GM23248 (cell line): ENCODE measurements around the gene KCNQ4. TPM values are rescaled to one million over a fixed set of nuclear protein-coding genes. Genes with fewer than 3 reads are reported as not detected.

Source experiments
- DNase-seq: peaks from one replicate; pipeline ENCODE4 v3.0.0-alpha.2; 2015
- H2AFZ ChIP-seq: fragments of 200-600 bp; sonication (generic); 2 replicates; pipeline ENCODE4 v1.6.1; 2016; ENCODE audit warnings: antibody characterized with exemption
- H3F3A ChIP-seq: fragments of 200-600 bp; sonication (generic); 2 replicates; pipeline ENCODE4 v1.6.1; 2016; ENCODE audit warnings: mild to moderate bottlenecking, antibody characterized with exemption, mixed run types; ENCODE audit not compliant: insufficient read depth
- H3K27ac ChIP-seq: fragments of 200-600 bp; sonication (generic); 2 replicates; pipeline ENCODE4 v1.5.1; 2016; ENCODE audit warnings: mild to moderate bottlenecking
- H3K27me3 ChIP-seq: fragments of 200-600 bp; sonication (generic); replicated peaks from 2 replicates; pipeline ENCODE4 v1.6.1; 2016; ENCODE audit warnings: mild to moderate bottlenecking; ENCODE audit not compliant: insufficient read depth
- H3K36me3 ChIP-seq: fragments of 200-600 bp; sonication (generic); 2 replicates; pipeline ENCODE4 v1.6.1; 2016; ENCODE audit warnings: low read depth, mild to moderate bottlenecking
- H3K4me1 ChIP-seq: fragments of 200-600 bp; sonication (generic); 2 replicates; pipeline ENCODE4 v1.6.1; 2016; ENCODE audit warnings: mild to moderate bottlenecking; ENCODE audit not compliant: insufficient read depth
- H3K4me2 ChIP-seq: fragments of 200-600 bp; sonication (generic); one replicate; pipeline ENCODE4 v1.6.1; 2016; ENCODE audit warnings: mild to moderate bottlenecking; ENCODE audit not compliant: unreplicated experiment
- H3K4me3 ChIP-seq: fragments of 200-600 bp; sonication (generic); 2 replicates; pipeline ENCODE4 v1.5.1; 2016; ENCODE audit warnings: mild to moderate bottlenecking
- H3K79me2 ChIP-seq: fragments of 200-600 bp; sonication (generic); 2 replicates; pipeline ENCODE4 v1.6.1; 2016; ENCODE audit warnings: mild to moderate bottlenecking; ENCODE audit not compliant: insufficient read depth
- H3K9ac ChIP-seq: fragments of 200-600 bp; sonication (generic); 2 replicates; pipeline ENCODE4 v1.6.1; 2016; ENCODE audit warnings: mild to moderate bottlenecking
- H3K9me2 ChIP-seq: fragments of 200-600 bp; sonication (generic); 2 replicates; pipeline ENCODE4 v1.6.1; 2016; ENCODE audit warnings: mixed run types, mild to moderate bottlenecking, moderate library complexity; ENCODE audit not compliant: insufficient read depth
- H3K9me3 ChIP-seq: fragments of 200-600 bp; sonication (generic); one replicate; pipeline ENCODE4 v1.6.1; 2017; ENCODE audit warnings: low read depth
- H4K20me1 ChIP-seq: fragments of 200-600 bp; sonication (generic); 2 replicates; pipeline ENCODE4 v1.6.0; 2016; ENCODE audit not compliant: insufficient read depth
- EZH2 ChIP-seq: fragments of 200-600 bp; sonication (generic); IDR thresholded peaks from 2 replicates; pipeline ENCODE4 v1.6.1; 2018; ENCODE audit warnings: antibody characterized with exemption, mild to moderate bottlenecking; ENCODE audit not compliant: insufficient read depth, poor library complexity, severe bottlenecking
- EZH2phosphoT487 ChIP-seq: fragments of 200-600 bp; sonication (generic); IDR thresholded peaks from 2 replicates; pipeline ENCODE4 v1.6.1; 2018; ENCODE audit warnings: antibody characterized with exemption, moderate library complexity, mild to moderate bottlenecking, low read depth; ENCODE audit not compliant: insufficient read depth
- WGBS, 2 experiments: methylation state at CpG; one replicate each; pipeline ENCODE4 v1.1.6; 2015 to 2017; ENCODE audit warnings: low lambda C conversion rate in 2 of 2, low coverage in 1 of 2; ENCODE audit errors: missing lambda C conversion rate in 2 of 2; 5-methylcytosine and 5-hydroxymethylcytosine counted together
- in situ Hi-C: fragments of 300-500 bp; cut with MboI; formaldehyde crosslinking; loops from 2 replicates; pipeline ENCODE4 v1.15.0; 2020
- polyA plus RNA-seq: library from polyadenylated mRNA; unstranded; fragments of >200 nt; fragmentation: Nextera tagmentation; extraction: Ambion mirVana; gene quantifications from 2 replicates; pipeline ENCODE4 v1.2.1, GENCODE V29; 2016
- total RNA-seq: library from RNA; depleted of rRNA; stranded (reverse); fragments of >200 nt; shearing (Covaris generic); gene quantifications from 2 replicates; pipeline ENCODE4 v1.2.3, GENCODE V29; 2014

Gene KCNQ4
- total and polyA plus RNA-seq, 2 experiments from 2014 or later: not detected

DNA sequence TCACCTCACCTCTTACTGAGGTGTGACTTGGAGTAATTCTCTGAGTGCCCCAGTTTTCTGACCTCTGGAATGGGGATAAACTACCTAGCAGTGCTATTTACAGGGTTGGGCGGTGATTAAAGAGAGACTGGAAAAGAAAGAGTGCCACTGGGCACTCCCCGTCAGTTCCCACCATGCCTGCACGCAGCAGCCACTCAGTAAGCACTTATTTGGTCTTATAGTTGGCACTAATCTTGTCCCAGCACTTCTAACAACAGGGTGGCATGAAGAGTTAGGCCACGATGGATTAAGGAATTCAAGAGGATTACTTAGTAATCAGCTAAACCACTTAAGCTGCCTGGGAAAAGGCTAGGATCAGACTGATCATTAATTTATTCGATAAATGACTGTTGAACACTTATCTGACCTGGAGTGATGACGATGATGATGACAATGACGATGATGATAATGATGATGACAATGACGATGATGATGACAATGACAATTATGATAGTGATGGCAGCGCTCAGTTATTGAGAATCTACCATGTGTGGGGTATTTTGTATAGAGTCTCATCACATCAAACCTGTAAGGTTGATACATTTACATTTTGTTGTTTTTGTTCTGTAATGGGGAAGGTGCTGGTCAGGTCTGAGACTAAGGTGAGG is 73.2 kb downstream of the KCNQ4 start:
- Histone ChIP-seq H3K4me2 (no peak overlapping the region), H3K27me3 (peaks cover 6% of the 10 kb centered on the region; the same call in 1 of the 2 replicates), H2AFZ (no peak overlapping the region), H3K9me3 (no peaks in the 10 kb centered on the region), H3K27ac (no peak overlapping the region), H3F3A (no peaks in the 10 kb centered on the region), H3K36me3 (no peaks in the 10 kb centered on the region), H3K9ac (no peak overlapping the region), H3K4me3 (no peak overlapping the region), H3K4me1 (no peaks in the 10 kb centered on the region), H3K9me2 (no peaks in the 10 kb centered on the region), H3K79me2 (no peaks in the 10 kb centered on the region), H4K20me1 (no peaks in the 10 kb centered on the region)
- in situ Hi-C loops: no loop called here
- WGBS, 2 experiments: 87 to 91% methylated on average over 9 of the region's 9 CpGs
- no peak for DNase-seq
- no peak for TF ChIP-seq EZH2phosphoT487
- no peak for TF ChIP-seq EZH2

DNA sequence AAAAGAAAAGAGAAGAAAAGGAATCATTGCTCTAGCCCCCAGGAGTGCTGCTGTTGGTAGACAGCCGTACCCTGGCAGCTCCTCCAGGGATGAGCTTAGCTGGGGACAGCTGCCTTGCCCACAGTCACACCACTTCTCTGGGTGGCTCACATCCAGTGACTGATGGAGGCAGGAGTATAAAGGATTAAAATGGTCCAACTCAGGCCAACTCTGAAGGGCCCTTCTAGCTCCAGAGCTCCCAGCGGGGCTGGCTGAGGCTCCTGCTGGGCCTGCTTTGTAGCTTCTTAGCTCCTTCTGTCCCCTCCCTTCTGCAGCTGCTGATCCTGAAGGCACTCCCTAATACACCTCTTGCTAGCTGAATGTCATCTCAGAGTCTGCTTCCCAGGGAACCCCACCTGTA is 74.2 kb downstream of the KCNQ4 start:
- H3K4me3 ChIP-seq: no peak overlapping the region
- no peaks in the 10 kb centered on the region for H3K36me3 ChIP-seq
- 92 to 96% methylated on average over 2 of the region's 2 CpGs for WGBS, 2 experiments
- H3K27me3 ChIP-seq: peaks cover 6% of the 10 kb centered on the region; the same call in 1 of the 2 replicates
- no peaks in the 10 kb centered on the region for H3F3A ChIP-seq
- no peaks in the 10 kb centered on the region for H3K9me3 ChIP-seq
- DNase-seq: no peak
- no peak overlapping the region for H3K27ac ChIP-seq
- H3K79me2 ChIP-seq: no peaks in the 10 kb centered on the region
- no peak overlapping the region for H3K4me2 ChIP-seq
- H4K20me1 ChIP-seq: no peaks in the 10 kb centered on the region
- no peak overlapping the region for H2AFZ ChIP-seq
- H3K9ac ChIP-seq: no peak overlapping the region
- H3K4me1 ChIP-seq: no peaks in the 10 kb centered on the region
- in situ Hi-C loops: no loop called here
- no peaks in the 10 kb centered on the region for H3K9me2 ChIP-seq
- TF ChIP-seq EZH2phosphoT487: no peak
- no peak for TF ChIP-seq EZH2

DNA sequence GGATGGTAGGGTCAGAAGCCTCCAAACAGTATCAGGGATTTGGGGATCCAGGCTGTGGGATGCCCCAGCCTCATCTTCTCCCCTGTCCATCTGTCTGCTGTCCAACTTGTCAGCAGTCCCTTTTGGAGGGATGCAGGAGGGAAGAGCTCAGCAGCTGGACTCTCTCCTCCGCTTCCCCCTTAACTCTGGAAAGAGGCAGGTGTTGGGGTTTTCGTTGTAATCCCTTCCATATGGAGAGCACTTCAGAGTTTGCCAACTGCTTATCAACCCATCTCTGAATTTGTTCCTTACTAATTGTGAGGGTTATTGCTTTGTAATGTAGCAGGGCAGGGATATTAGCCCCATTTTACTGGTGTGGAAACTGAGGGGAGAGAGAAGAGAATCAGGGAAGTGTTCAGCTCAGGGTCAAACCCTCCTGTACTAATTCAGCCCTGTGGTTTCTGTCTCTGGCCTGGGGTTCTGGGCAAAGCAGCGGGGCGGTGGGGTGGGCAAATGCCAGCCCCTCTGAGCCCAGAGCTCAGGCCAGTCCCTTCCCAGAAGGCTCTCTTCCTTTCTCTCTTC is 75.3 kb downstream of the KCNQ4 start:
- H3K27me3 ChIP-seq: peaks cover 6% of the 10 kb centered on the region; the same call in 1 of the 2 replicates
- no peaks in the 10 kb centered on the region for H3K36me3 ChIP-seq
- no peak overlapping the region for H3K9ac ChIP-seq
- in situ Hi-C loops: no loop called here
- TF ChIP-seq EZH2 (no peak), EZH2phosphoT487 (no peak)
- WGBS, 2 experiments: 91 to 94% methylated on average over 4 of the region's 4 CpGs
- no peak overlapping the region for H2AFZ ChIP-seq
- no peak overlapping the region for H3K4me3 ChIP-seq
- no peak overlapping the region for H3K4me2 ChIP-seq
- no peak for DNase-seq
- H3K9me3 ChIP-seq: no peaks in the 10 kb centered on the region
- H3K79me2 ChIP-seq: no peaks in the 10 kb centered on the region
- no peaks in the 10 kb centered on the region for H3F3A ChIP-seq
- no peaks in the 10 kb centered on the region for H4K20me1 ChIP-seq
- no peaks in the 10 kb centered on the region for H3K4me1 ChIP-seq
- H3K9me2 ChIP-seq: no peaks in the 10 kb centered on the region
- H3K27ac ChIP-seq: no peak overlapping the region

DNA sequence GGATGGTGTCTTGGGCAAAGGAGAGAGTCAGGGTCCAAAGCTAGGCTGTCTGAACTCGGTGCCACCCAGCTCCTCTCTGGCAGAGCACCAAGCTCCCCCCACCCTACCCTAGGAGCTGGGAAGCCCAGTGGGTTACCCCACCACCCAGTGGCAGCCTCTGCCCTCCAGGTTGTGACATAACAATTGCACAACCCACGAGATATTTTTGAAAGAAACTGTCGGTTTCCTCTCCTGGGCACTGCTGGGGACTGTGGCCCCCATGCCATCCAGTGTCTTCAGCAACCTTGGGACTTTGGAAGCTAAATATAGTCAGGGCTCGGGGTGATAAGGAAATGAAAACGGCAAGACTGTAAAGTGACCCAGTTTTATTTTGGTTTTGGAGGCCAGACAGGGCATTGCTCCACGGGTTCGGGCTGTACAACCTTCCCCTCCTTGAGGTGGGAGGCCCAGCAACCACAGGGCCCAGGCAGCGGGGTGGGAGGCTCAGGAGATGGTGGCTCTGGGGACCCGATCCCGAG is 77.2 kb downstream of the KCNQ4 start:
- no peak overlapping the region for H3K4me2 ChIP-seq
- no peak overlapping the region for H3K27ac ChIP-seq
- 63 to 71% methylated on average over 10 of the region's 10 CpGs for WGBS, 2 experiments
- peaks cover 6% of the 10 kb centered on the region; the same call in 1 of the 2 replicates for H3K27me3 ChIP-seq
- H3F3A ChIP-seq: no peaks in the 10 kb centered on the region
- H3K9ac ChIP-seq: no peak overlapping the region
- no peaks in the 10 kb centered on the region for H3K36me3 ChIP-seq
- no peak for DNase-seq
- TF ChIP-seq EZH2 (no peak), EZH2phosphoT487 (no peak)
- H4K20me1 ChIP-seq: no peaks in the 10 kb centered on the region
- no peaks in the 10 kb centered on the region for H3K9me3 ChIP-seq
- H3K4me3 ChIP-seq: no peak overlapping the region
- H3K79me2 ChIP-seq: no peaks in the 10 kb centered on the region
- H3K4me1 ChIP-seq: no peaks in the 10 kb centered on the region
- H2AFZ ChIP-seq: no peak overlapping the region
- in situ Hi-C loops: no loop called here
- H3K9me2 ChIP-seq: no peaks in the 10 kb centered on the region
